ENCODE data around the gene SLC1A7. TPM values are rescaled to one million over a fixed set of nuclear protein-coding genes. Genes with fewer than 3 reads are reported as not detected.

Gene SLC1A7
- total RNA-seq, 1 donor from 2014 or later, result not detected

DNA sequence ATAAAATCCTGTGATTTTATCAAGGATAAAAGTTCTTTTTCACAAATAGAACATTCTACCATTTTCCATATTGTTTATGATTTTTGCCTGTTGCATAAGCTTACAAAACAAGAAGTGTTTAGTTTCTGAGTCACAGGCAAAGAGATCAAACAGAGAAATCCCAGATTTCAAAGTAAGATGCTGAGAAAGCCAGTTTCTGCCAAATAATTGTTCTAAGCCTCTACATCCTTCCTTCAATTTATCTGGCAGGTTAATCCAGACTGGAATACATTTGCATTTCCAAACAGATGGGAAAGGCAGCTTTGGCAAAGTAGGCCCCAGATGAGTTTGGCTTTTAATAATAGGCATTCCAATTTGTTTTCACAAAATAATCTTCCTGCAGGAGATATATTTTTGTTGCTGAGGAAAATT is 2.5 kb downstream of the SLC1A7 start:
- H3K27ac ChIP-seq, result no peak overlapping the region
- H3K4me3 ChIP-seq, result no peak overlapping the region

DNA sequence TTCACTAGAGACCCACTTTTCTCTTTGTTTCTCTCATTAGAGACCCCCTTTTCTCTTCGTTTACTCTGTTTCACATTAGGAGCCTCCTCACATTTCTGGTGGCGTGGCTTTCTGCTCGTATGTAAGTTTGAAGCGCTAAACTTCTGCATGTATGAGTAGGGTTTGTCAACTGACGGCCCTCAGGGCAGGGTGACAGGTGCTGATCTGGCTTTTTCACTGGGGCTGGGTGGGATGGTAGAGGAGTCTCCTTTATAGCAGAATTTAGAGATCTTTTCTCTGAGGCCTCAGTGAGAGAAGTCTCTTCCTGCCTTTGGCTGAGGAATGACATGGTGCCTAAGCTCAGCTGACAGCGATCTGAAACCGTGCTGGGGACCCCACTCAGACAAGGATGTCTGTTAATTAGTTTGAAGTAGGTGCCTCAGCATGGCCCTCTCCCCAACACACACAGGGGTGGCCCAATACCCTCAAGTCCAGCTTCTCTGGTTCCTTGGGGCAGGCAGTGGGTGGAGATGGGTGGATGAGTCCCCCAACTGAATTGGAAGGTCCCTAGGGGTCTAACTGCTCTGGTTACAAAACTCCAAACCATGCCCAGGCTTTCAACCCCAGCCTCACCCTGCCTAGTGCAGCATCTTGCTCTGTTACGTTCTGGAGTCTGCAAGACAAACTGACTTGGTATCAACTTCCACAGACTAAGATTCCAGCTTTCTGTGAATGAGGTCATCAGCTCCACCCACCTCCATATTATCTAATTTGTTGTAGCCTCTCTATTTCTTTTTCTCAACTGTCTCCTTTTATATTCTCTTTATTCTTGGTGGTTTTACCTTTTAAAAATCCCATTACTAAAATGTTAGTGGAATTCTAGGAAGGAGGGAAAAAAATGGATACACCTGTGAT is 3.2 kb downstream of the SLC1A7 start:
- Histone ChIP-seq H3K4me3 (no peak overlapping the region), H3F3A (ENCODE audit: low read depth) (no peaks in the 10 kb centered on the region), H4K20me1 (ENCODE audit: low read depth) (no peaks in the 10 kb centered on the region), H3K79me2 (ENCODE audit: low read depth) (no peaks in the 10 kb centered on the region), H3K9ac (no peak overlapping the region), H3K4me2 (no peak overlapping the region), H3K27ac (no peak overlapping the region), H3K36me3 (peaks cover 3% of the 10 kb centered on the region), H2AFZ (replicated peaks) (no peak overlapping the region), H3K9me3 (ENCODE audit: low read depth) (no peaks in the 10 kb centered on the region), H3K4me1 (peaks cover 13% of the 10 kb centered on the region), H3K27me3 (no peaks in the 10 kb centered on the region)
- Mint-ChIP-seq H3K27ac (no peak overlapping the region), H3K4me1 (peaks cover 18% of the 10 kb centered on the region), H3K9me3 (peaks cover 18% of the 10 kb centered on the region), H3K27me3 (ENCODE audit: insufficient read depth, low read depth) (peaks cover 3% of the 10 kb centered on the region), H3K36me3 (no peaks in the 10 kb centered on the region), H3K4me3 (no peak overlapping the region)
- TF ChIP-seq, protein P1, sequence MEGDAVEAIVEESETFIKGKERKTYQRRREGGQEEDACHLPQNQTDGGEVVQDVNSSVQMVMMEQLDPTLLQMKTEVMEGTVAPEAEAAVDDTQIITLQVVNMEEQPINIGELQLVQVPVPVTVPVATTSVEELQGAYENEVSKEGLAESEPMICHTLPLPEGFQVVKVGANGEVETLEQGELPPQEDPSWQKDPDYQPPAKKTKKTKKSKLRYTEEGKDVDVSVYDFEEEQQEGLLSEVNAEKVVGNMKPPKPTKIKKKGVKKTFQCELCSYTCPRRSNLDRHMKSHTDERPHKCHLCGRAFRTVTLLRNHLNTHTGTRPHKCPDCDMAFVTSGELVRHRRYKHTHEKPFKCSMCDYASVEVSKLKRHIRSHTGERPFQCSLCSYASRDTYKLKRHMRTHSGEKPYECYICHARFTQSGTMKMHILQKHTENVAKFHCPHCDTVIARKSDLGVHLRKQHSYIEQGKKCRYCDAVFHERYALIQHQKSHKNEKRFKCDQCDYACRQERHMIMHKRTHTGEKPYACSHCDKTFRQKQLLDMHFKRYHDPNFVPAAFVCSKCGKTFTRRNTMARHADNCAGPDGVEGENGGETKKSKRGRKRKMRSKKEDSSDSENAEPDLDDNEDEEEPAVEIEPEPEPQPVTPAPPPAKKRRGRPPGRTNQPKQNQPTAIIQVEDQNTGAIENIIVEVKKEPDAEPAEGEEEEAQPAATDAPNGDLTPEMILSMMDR (IDR thresholded peaks at IDR 0.05), result no peak
- TF ChIP-seq EZH2 (IDR thresholded peaks at IDR 0.05), result no peak
- no peak for TF ChIP-seq EZH2phosphoT487 (IDR thresholded peaks at IDR 0.05)
- DNase-seq (ENCODE audit: low spot score), result no peak

More for the DNA sequence above, 2.5 kb downstream of the SLC1A7 start:
- Mint-ChIP-seq H3K27me3 (ENCODE audit: insufficient read depth, low read depth) (peaks cover 3% of the 10 kb centered on the region), H3K9me3 (peaks cover 18% of the 10 kb centered on the region), H3K4me3 (no peak overlapping the region), H3K4me1 (peaks cover 18% of the 10 kb centered on the region), H3K36me3 (no peaks in the 10 kb centered on the region), H3K27ac (no peak overlapping the region)
- no peak overlapping the region for H2AFZ ChIP-seq (replicated peaks)
- H3K79me2 ChIP-seq (ENCODE audit: low read depth), result no peaks in the 10 kb centered on the region
- peaks cover 3% of the 10 kb centered on the region for H3K36me3 ChIP-seq
- DNase-seq (ENCODE audit: low spot score), result no peak
- H3K27me3 ChIP-seq, result no peaks in the 10 kb centered on the region
- no peak overlapping the region for H3K9ac ChIP-seq
- no peaks in the 10 kb centered on the region for H4K20me1 ChIP-seq (ENCODE audit: low read depth)
- H3F3A ChIP-seq (ENCODE audit: low read depth), result no peaks in the 10 kb centered on the region
- peaks cover 13% of the 10 kb centered on the region for H3K4me1 ChIP-seq
- H3K9me3 ChIP-seq (ENCODE audit: low read depth), result no peaks in the 10 kb centered on the region
- TF ChIP-seq EZH2phosphoT487 (IDR thresholded peaks at IDR 0.05), result no peak
- TF ChIP-seq, protein P1 (IDR thresholded peaks at IDR 0.05), result no peak
- TF ChIP-seq EZH2 (IDR thresholded peaks at IDR 0.05), result no peak
- H3K4me2 ChIP-seq, result no peak overlapping the region

DNA sequence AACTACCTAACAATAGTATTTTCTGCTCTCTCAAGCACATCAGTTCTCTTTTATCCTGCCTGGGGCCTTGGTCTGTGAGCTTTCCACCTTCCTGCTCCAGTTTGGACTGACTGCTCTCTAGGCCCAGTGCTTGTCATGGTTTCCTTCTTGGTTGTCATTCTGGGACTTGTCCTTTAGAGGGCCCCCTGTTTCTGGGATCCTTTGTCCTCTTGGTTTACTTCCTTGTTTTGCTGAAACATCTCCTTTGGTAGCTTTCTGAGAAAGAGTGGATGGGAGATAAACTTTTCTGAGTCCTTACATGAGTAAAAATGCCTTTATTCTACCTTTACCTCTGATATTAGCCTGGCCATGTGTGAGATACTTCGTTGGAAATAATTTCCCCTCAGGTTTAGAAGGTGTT is 4.7 kb downstream of the SLC1A7 start:
- H3K4me3 ChIP-seq, result no peak overlapping the region
- H4K20me1 ChIP-seq (ENCODE audit: low read depth), result no peaks in the 10 kb centered on the region
- H2AFZ ChIP-seq (replicated peaks), result no peak overlapping the region
- H3K79me2 ChIP-seq (ENCODE audit: low read depth), result no peaks in the 10 kb centered on the region
- H3K36me3 ChIP-seq, result peaks cover 3% of the 10 kb centered on the region
- H3K27ac ChIP-seq, result no peak overlapping the region
- no peaks in the 10 kb centered on the region for H3K27me3 ChIP-seq
- DNase-seq (ENCODE audit: low spot score), result no peak
- H3K4me3 Mint-ChIP-seq, result no peak overlapping the region
- no peak overlapping the region for H3K9ac ChIP-seq
- H3K9me3 Mint-ChIP-seq, result peaks cover 18% of the 10 kb centered on the region
- H3K36me3 Mint-ChIP-seq, result no peaks in the 10 kb centered on the region
- H3K4me1 Mint-ChIP-seq, result peaks cover 16% of the 10 kb centered on the region
- no peak overlapping the region for H3K27ac Mint-ChIP-seq
- no peaks in the 10 kb centered on the region for H3K9me3 ChIP-seq (ENCODE audit: low read depth)
- H3K4me1 ChIP-seq, result peaks cover 13% of the 10 kb centered on the region
- H3K4me2 ChIP-seq, result no peak overlapping the region
- TF ChIP-seq EZH2 (IDR thresholded peaks at IDR 0.05) (no peak), EZH2phosphoT487 (IDR thresholded peaks at IDR 0.05) (no peak)
- TF ChIP-seq, protein P1 (IDR thresholded peaks at IDR 0.05), result no peak
- no peaks in the 10 kb centered on the region for H3F3A ChIP-seq (ENCODE audit: low read depth)
- H3K27me3 Mint-ChIP-seq (ENCODE audit: insufficient read depth, low read depth), result peaks cover 3% of the 10 kb centered on the region

Data from neural progenitor cell (in vitro differentiated cells).